Measurements from ENCODE around the gene CAGE1. TPM values are rescaled to one million over a fixed set of nuclear protein-coding genes. Genes with fewer than 3 reads are reported as not detected.

Gene CAGE1
- total and polyA plus RNA-seq, 2 donors (not counting 3 experiments of a cell fraction or from before 2014, with no cell fraction given): not detected

- POLR2A ChIA-PET: interaction anchor here (0.6 to 1.0 kb wide), 2 partner anchors 201 to 855 kb away, joined by 6 read pairs; partner anchors contain the start of gene SNRNP48
- H3K9ac ChIP-seq (replicated peaks; ENCODE audit: extremely low read depth, insufficient read depth, low read length): peak overlapping the region; percentile 65
- CTCF ChIA-PET: interaction anchor here (1.1 to 1.5 kb wide), 6 partner anchors 16 to 693 kb away, joined by 3 to 11 read pairs (median 4); no protein-coding TSS in a partner anchor
- H3K79me2 ChIP-seq (ENCODE audit: control insufficient read depth, insufficient read depth, low read length): peaks cover 35% of the 10 kb centered on the region
- peak overlapping the region; percentile 87 for H3K4me2 ChIP-seq (ENCODE audit: insufficient read depth, low read length)
- TSS peak; percentile 80 for BruUV-seq (replicated peaks)
- peak overlapping the region; percentile 66 for H3K27ac ChIP-seq (ENCODE audit: insufficient read depth, low read depth, low read length)
- H2AFZ ChIP-seq (ENCODE audit: low read depth, low read length): peak overlapping the region; percentile 96
- H4K20me1 ChIP-seq (replicated peaks; ENCODE audit: control insufficient read depth, extremely low read depth, insufficient read depth, low read length): no peaks in the 10 kb centered on the region
- intact Hi-C loops (cut with micrococcal nuclease): loop anchor here (1.0 to 2.0 kb wide), 4 partner anchors 76 to 714 kb away; partner anchors contain the start of gene SSR1
- dilution Hi-C loops (cut with MboI; ENCODE audit: extremely low pct_ligation_motif_present, low sequenced_read_pairs): no loop called here
- no peaks in the 10 kb centered on the region for H3K27me3 ChIP-seq (ENCODE audit: control insufficient read depth in 2 of 2, insufficient read depth in 2 of 2, low read length in 2 of 2)
- no peak for DNase-seq (ENCODE audit: low read depth, low spot score)
- H3K4me1 ChIP-seq (ENCODE audit: control insufficient read depth, extremely low read depth, insufficient read depth, low read length): peaks cover 13% of the 10 kb centered on the region
- no peak for TF ChIP-seq FOS (IDR thresholded peaks at IDR 0.05; ENCODE audit: borderline replicate concordance, insufficient read depth, low read length)
- TF ChIP-seq MYC (IDR thresholded peaks at IDR 0.05; ENCODE audit: low read depth, low read length): no peak
- TF ChIP-seq POLR2AphosphoS5 (IDR thresholded peaks at IDR 0.05; ENCODE audit: insufficient read depth, low read depth, low read length): no peak
- no peak for TF ChIP-seq CTCF (IDR thresholded peaks at IDR 0.05; ENCODE audit: extremely low read depth in 1 of 2, insufficient read depth in 1 of 2, low read depth in 1 of 2, low read length in 2 of 2)
- H3K36me3 ChIP-seq (ENCODE audit: control insufficient read depth in 2 of 2, extremely low read depth in 1 of 2, insufficient read depth in 2 of 2, low read length in 2 of 2): peaks cover 0 to 2% of the 10 kb centered on the region in 2 experiments
- no peak for FAIRE-seq
- H3K9me3 ChIP-seq (replicated peaks; ENCODE audit: control insufficient read depth, insufficient read depth, low read length): no peaks in the 10 kb centered on the region
- no peaks in the 10 kb centered on the region for H3K9me1 ChIP-seq (replicated peaks; ENCODE audit: control insufficient read depth, extremely low read depth, insufficient read depth, low read length)
- peak overlapping the region; percentile 55 to 92 (median 77) for H3K4me3 ChIP-seq (replicated peaks in 1 of 3; ENCODE audit: insufficient read depth in 1 of 3, low read depth in 1 of 3, low read length in 3 of 3)
Measured at GRCh38 chr6:7389162-7389450, 436 bp downstream of the CAGE1 start.

- TF ChIP-seq POLR2A (IDR thresholded peaks at IDR 0.05; ENCODE audit: low read depth, low read length): no peak
- H3K9me3 ChIP-seq (replicated peaks; ENCODE audit: control insufficient read depth, insufficient read depth, low read length): no peaks in the 10 kb centered on the region
- intact Hi-C loops (cut with micrococcal nuclease): no loop called here
- no peak overlapping the region for H3K9ac ChIP-seq (replicated peaks; ENCODE audit: extremely low read depth, insufficient read depth, low read length)
- ChIA-PET POLR2A (no interaction called here), CTCF (no interaction called here)
- no peak overlapping the region for H3K4me2 ChIP-seq (ENCODE audit: insufficient read depth, low read length)
- no peaks in the 10 kb centered on the region for H3K9me1 ChIP-seq (replicated peaks; ENCODE audit: control insufficient read depth, extremely low read depth, insufficient read depth, low read length)
- H2AFZ ChIP-seq (ENCODE audit: low read depth, low read length): no peak overlapping the region
- no peaks in the 10 kb centered on the region for H4K20me1 ChIP-seq (replicated peaks; ENCODE audit: control insufficient read depth, extremely low read depth, insufficient read depth, low read length)
- BruUV-seq (replicated peaks): no TSS peak
- DNase-seq (ENCODE audit: low read depth, low spot score) (no peak), FAIRE-seq (no peak)
- no peaks in the 10 kb centered on the region for H3K79me2 ChIP-seq (ENCODE audit: control insufficient read depth, insufficient read depth, low read length)
- no peak overlapping the region for H3K4me3 ChIP-seq (replicated peaks in 1 of 3; ENCODE audit: insufficient read depth in 1 of 3, low read depth in 1 of 3, low read length in 3 of 3)
- no peaks in the 10 kb centered on the region for H3K4me1 ChIP-seq (ENCODE audit: control insufficient read depth, extremely low read depth, insufficient read depth, low read length)
- H3K27ac ChIP-seq (ENCODE audit: insufficient read depth, low read depth, low read length): no peak overlapping the region
- no peaks in the 10 kb centered on the region for H3K36me3 ChIP-seq (ENCODE audit: control insufficient read depth in 2 of 2, extremely low read depth in 1 of 2, insufficient read depth in 2 of 2, low read length in 2 of 2)
- H3K27me3 ChIP-seq (ENCODE audit: control insufficient read depth in 2 of 2, insufficient read depth in 2 of 2, low read length in 2 of 2): peaks cover 0 to 8% of the 10 kb centered on the region in 2 experiments
- dilution Hi-C loops (cut with MboI; ENCODE audit: extremely low pct_ligation_motif_present, low sequenced_read_pairs): no loop called here
Measured at GRCh38 chr6:7381092-7381491, 8.4 kb downstream of the CAGE1 start.

All from endothelial cell of umbilical vein (primary cell).